ENCODE measurements around the gene TRIM62.
A peak's percentile ranks its signal among the peaks of the same experiment; 100 is the strongest.
"Not testable (repeated sequence)": the region's sequence is repeated elsewhere in the genome, so short reads cannot be mapped to it uniquely, and the experiment has no call there.

Gene TRIM62

GRCh38 chr1:33140153-33141149 lies 41.4 kb downstream of the TRIM62 start:
- DNase-seq (ENCODE audit: low read depth in 1 of 2, low spot score in 1 of 2) = no peak

DNA sequence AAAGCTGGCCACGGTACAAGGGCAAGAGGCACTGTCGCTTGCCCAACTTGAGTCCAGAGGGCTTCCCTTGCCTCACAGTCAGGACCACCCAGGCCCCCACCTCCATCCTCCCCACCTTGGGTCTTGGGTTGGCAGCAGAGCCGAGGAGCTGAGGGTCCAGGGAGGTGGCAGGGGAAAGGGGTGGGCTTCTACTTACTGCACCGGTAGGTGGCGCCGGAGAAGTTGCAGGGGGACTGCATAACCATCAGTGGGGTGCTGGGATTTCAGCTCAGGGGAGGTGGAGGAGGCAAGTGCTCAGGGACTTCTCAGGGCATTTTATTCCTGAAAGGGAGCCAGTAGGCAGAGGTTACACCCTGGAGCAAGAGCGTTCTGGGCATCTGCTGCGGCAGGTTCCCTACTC lies 44.0 kb downstream of the TRIM62 start:
- DNase-seq (ENCODE audit: low read depth in 1 of 2, low spot score in 1 of 2) = no peak

DNA sequence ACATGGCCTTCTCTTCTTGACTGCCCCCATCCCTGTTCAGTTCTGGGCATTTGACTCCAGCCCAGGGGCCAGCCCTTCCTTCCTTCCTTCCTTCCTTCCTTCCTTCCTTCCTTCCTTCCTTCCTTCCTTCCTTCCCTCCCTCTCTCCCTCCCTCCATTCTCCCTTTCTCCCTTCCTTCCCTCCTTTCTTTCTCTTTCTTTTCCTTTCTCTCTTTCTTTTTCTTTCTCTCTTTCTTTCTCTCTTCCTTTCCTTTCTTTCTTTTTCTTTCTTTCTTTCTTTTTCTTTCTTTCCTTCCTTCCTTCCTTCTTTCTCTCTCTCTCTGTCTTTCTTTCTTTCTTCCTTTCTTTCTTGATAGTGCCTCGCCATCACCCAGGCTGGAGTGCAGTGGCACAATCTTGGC lies 45.8 kb downstream of the TRIM62 start:
- not testable (repeated sequence) for DNase-seq (ENCODE audit: low read depth in 1 of 2, low spot score in 1 of 2)

- no peak for DNase-seq (ENCODE audit: low read depth in 1 of 2, low spot score in 1 of 2)
Measured at GRCh38 chr1:33133478-33134105, 48.3 kb downstream of the TRIM62 start.

DNA sequence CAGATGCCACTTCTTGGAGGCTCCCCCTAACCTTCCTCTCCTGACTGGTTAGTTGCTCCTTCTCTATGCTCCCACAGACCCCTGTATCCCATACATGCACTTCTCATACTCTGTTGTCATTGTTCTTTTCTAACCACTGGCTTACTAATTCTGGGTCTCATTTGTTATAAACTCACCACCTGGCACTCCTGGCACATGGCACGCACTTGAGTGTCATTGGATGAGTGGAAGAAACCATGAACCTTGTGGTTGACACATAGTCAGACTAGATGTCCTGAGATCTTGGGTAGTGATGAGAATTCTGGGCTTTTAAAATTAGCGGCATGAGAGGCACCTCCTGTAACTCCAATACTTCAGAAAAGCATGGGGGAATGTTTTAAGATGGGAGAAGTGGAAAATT lies 49.3 kb downstream of the TRIM62 start:
- no peak for DNase-seq (ENCODE audit: low read depth in 1 of 2, low spot score in 1 of 2)

DNA sequence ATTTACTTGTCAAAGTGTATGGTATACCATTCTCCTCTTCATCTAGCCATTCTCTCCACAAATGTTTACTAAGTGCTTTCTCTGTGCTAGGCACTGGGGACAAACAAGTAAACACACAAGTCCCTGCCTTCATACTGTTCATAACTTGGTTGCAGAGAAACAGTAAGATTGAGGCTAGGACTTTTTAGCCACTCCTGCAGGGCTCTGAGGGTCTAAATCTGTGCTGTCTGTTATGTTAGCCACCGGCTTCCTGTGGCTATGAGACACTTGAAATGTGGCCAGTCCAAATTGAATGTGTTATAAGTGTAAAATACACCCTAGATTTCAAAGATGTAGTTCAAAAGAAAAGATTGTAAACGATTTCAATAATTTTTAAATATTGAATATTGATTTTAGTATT lies 50.7 kb downstream of the TRIM62 start:
- DNase-seq (ENCODE audit: low read depth in 1 of 2, low spot score in 1 of 2) = no peak

DNA sequence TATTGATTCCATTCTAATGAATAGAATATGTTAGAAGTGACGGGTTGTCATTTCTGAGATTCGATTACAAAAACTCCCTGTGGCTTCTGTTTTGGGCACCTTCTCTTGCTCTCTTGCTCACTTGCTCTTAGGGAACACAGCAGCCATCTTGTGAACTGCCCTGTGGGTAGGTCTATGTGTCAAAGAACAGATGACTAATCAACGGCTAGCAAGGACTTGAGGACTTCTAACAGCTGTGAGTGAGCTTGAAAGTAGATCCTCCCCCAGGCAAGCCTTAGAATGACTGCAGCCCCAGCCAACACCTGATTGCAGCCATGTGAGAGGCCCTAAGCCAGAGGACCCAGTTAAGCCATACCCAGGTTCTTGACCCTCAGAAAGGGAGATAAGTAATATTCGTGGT lies 51.5 kb downstream of the TRIM62 start:
- no peak for DNase-seq (ENCODE audit: low read depth in 1 of 2, low spot score in 1 of 2)

DNA sequence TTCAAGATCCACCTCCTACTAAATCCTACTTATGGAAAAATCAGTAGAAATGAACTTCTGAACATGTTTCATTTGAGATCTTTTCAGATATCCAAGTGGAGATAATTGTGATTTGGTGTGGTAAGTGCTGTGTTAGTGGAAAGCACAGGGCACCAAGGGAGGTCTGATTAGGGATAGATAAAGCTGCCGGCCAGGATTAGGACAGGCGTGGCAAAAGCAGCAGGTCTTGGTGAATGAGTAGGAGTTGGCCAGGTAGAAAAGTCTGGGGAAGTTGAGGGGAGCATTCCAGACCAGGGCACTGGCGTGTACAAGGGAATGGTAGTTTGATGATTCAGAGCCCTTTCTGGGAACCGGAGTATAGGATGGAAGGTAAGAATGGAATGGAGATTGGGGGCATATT lies 53.1 kb downstream of the TRIM62 start:
- no peak for DNase-seq (ENCODE audit: low read depth in 1 of 2, low spot score in 1 of 2)

- DNase-seq (ENCODE audit: low read depth in 1 of 2, low spot score in 1 of 2) = peak; percentile 94 to 97
Measured at GRCh38 chr1:33127001-33127823, 54.6 kb downstream of the TRIM62 start.

- DNase-seq (ENCODE audit: low read depth in 1 of 2, low spot score in 1 of 2) = no peak
Measured at GRCh38 chr1:33126411-33127000, 55.3 kb downstream of the TRIM62 start.

GRCh38 chr1:33124647-33125046 lies 57.2 kb downstream of the TRIM62 start:
- DNase-seq (ENCODE audit: low read depth in 1 of 2, low spot score in 1 of 2) = not testable (repeated sequence)

- DNase-seq (ENCODE audit: low read depth in 1 of 2, low spot score in 1 of 2) = no peak
Measured at GRCh38 chr1:33123266-33123665, 58.6 kb downstream of the TRIM62 start.

DNA sequence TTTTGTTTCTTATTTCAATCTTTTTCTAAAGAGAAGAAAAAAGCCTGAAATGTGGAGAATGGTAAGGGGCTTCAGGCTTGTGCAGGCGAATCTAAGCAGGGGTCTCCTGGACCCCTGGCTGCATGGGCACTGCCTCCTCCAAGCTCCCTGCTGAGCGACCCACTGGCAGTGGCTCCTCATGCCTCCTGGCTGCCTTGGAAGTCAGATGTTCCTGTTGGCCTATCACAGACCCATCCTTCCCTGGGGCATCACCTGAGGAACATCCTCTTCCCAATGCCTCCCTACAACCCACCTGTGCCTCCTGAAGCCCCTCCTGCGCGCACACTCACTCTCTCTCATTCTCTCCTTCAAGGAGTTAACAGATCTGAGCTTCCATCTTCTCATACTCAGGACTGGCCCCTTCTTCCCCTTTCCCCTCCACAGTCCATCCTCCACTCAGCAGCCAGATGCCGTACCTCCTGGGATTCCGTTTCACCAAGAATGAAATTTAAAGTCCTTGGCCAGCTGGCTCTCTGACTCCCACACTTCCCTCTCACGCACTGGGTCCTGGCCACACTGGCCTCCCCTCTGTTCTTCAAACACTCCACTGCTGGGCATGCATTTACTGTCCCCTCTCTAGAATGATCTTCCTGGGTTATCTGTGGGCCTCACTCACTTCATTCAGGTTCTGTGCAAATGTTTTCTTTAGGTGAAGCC lies 59.2 kb downstream of the TRIM62 start:
- no peak for DNase-seq (ENCODE audit: low read depth in 1 of 2, low spot score in 1 of 2)

DNA sequence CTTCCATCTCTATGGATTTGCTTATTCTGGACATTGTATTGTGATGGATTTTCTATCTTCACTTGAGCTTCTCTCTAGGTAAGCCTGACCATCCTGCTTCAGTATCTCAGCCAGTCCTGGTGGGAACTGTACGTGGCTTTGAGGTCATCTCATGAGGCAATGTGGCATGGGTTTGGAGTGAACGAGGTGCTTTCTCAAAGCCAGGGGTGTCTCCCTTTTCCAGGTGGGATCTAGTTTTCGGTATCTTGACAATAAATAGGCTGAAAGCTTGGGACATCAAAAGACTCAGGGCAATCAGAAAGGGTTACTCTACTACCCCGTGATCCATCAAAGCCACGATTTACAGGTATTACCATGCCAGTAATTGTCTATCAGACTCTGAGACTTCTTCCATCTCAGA lies 60.1 kb downstream of the TRIM62 start:
- DNase-seq (ENCODE audit: low read depth in 1 of 2, low spot score in 1 of 2) = no peak

GRCh38 chr1:33120436-33121231 lies 61.2 kb downstream of the TRIM62 start:
- no peak for DNase-seq (ENCODE audit: low read depth in 1 of 2, low spot score in 1 of 2)

DNA sequence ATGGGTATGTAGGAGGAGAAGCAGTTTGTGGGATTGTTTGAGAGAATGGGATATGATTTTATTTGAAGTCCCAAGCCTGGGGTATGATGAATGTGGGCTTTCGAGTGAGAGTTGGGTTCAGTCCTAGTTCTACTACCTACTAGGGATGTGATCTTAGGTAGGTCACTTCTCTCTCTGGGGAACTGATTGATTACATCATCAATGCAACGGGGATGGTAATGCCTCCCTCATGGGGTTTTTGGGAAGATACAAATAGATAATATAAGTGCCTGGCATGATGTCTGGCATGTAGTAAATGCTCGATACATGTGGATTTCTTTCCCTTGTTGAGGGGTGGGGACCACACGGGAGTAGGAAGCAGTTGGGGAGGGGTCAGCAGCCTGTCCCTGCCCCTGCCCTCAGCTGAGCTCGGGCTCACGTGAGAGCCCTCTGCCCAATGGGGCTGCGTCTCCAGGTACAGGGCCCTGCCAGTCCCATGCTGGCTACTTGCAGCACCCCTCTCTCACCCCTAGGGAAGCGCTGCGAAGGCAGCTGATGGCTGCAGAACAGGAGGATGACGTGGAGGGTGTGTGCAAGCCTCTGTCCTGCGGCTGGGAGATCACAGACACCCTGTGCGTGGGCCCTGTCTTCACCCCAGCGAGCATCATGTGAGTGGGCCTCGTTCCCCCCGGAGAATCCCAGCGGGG lies 62.2 kb downstream of the TRIM62 start:
- DNase-seq (ENCODE audit: low read depth in 1 of 2, low spot score in 1 of 2) = no peak

DNA sequence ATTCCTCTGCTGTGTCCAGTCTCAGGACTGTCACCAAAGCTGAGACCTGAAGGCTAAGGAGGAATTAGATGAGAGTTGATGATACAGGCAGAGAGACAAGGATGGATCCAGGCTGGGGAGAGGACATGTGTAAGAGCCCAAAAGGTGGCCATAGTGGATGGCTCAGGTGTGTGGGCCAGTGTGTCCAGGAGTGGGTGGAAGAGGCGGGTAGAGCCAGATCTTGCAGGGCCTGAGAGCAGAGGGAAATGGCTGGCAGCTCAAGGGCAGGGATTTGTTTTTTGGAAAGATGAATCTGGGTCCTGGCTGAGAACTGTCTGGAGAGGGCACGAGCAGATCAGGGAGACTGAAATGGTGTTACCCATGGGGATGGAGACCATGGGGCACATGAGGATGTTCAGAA lies 62.8 kb downstream of the TRIM62 start:
- no peak for DNase-seq (ENCODE audit: low read depth in 1 of 2, low spot score in 1 of 2)

DNA sequence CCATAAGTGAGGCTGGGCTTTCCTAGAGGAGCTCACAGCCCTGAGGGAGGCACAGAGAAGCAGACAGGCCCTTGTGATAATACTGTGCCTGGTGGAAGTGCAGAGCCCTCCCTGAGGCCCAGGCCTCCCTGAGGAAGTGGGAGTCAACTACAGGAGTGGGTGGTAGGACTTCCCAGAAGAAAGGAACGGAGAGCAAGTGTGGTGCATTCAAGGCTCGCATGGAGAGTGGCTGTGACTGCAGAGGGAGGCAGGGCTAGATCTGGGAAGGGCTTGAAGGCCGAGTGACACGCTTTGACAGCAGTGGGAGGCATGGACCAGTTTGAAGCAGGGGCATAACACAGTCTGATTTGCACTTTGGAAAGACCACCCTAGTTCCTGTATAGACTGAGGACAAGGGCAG lies 63.6 kb downstream of the TRIM62 start:
- DNase-seq (ENCODE audit: low read depth in 1 of 2, low spot score in 1 of 2) = no peak

DNA sequence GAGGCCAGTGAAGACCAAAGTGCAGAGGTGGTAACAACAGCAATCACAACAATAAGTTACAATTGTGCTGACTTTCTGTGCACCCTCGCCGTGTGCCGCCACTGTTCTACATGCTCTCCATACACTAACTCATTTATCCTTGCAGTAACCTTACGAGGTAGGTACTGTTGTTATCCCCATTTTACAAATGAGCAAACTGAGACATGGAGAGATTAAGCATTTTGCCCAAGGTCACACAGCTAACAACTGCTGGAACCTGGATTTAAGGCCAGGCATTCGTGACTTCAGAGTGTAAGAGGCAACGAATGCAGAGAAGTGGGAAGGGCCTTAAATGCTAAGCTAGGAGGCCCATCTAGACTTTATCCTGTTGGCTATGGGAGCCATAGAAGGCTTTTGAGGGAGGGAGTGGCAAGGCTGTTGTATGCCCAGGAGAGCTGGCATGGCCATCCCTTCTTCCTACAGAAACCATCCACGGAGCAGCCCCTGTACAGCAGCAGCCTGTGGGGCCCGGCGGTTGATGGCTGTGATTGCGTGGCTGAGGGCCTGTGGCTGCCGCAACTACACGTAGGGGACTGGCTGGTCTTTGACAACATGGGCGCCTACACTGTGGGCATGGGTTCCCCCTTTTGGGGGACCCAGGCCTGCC lies 64.3 kb downstream of the TRIM62 start:
- no peak for DNase-seq (ENCODE audit: low read depth in 1 of 2, low spot score in 1 of 2)
